DND-41 (cell line): ENCODE measurements around the gene SECTM1.

Experiments used
- EZH2 ChIP-seq: IDR thresholded peaks from 3 replicates; pipeline ENCODE4 v1.6.1; 2012; ENCODE audit warnings: borderline replicate concordance, low read depth, mild to moderate bottlenecking, moderate library complexity, low read length, inconsistent platforms; ENCODE audit not compliant: severe bottlenecking
- TF ChIP-seq, protein P1 (sequence below): IDR thresholded peaks from 2 replicates; pipeline ENCODE4 v1.5.1; 2012; ENCODE audit warnings: borderline replicate concordance, low read length, moderate library complexity, mild to moderate bottlenecking; ENCODE audit not compliant: poor library complexity, severe bottlenecking; ENCODE audit errors: extremely low read depth

GRCh38 chr17:82332669-82333278, 792 bp downstream of the SECTM1 start:
- TF ChIP-seq, protein P1, sequence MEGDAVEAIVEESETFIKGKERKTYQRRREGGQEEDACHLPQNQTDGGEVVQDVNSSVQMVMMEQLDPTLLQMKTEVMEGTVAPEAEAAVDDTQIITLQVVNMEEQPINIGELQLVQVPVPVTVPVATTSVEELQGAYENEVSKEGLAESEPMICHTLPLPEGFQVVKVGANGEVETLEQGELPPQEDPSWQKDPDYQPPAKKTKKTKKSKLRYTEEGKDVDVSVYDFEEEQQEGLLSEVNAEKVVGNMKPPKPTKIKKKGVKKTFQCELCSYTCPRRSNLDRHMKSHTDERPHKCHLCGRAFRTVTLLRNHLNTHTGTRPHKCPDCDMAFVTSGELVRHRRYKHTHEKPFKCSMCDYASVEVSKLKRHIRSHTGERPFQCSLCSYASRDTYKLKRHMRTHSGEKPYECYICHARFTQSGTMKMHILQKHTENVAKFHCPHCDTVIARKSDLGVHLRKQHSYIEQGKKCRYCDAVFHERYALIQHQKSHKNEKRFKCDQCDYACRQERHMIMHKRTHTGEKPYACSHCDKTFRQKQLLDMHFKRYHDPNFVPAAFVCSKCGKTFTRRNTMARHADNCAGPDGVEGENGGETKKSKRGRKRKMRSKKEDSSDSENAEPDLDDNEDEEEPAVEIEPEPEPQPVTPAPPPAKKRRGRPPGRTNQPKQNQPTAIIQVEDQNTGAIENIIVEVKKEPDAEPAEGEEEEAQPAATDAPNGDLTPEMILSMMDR, result no peak
- TF ChIP-seq EZH2, result no peak
